Measurements from ENCODE around the gene BAAT. TPM values are rescaled to one million over a fixed set of nuclear protein-coding genes. Genes with fewer than 3 reads are reported as not detected.

The BAAT gene
- total and polyA plus RNA-seq, 2 experiments from 2014 or later: 19.8 to 41.8 TPM

DNA sequence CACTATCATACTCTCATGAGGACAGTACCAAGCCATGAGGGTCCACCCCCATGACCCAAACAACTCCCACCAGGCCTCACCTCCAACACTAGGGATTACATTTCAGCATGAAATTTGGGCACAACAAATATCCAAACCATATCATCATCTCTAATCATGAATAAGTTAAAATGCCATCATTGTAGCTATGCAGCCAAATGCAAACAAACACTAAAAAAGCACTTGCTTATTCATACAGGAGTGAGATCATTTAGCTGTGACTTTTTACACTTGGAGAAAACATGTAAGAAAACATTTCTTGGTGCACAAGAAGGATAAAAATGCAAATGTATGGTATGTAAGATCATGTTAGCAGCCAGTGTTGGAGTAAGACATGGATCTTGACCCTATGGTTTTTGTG lies 24.2 kb downstream of the BAAT start:
- no peaks in the 10 kb centered on the region for H3K27me3 ChIP-seq
- TF ChIP-seq, protein P1, sequence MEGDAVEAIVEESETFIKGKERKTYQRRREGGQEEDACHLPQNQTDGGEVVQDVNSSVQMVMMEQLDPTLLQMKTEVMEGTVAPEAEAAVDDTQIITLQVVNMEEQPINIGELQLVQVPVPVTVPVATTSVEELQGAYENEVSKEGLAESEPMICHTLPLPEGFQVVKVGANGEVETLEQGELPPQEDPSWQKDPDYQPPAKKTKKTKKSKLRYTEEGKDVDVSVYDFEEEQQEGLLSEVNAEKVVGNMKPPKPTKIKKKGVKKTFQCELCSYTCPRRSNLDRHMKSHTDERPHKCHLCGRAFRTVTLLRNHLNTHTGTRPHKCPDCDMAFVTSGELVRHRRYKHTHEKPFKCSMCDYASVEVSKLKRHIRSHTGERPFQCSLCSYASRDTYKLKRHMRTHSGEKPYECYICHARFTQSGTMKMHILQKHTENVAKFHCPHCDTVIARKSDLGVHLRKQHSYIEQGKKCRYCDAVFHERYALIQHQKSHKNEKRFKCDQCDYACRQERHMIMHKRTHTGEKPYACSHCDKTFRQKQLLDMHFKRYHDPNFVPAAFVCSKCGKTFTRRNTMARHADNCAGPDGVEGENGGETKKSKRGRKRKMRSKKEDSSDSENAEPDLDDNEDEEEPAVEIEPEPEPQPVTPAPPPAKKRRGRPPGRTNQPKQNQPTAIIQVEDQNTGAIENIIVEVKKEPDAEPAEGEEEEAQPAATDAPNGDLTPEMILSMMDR (IDR thresholded peaks at IDR 0.05; ENCODE audit: poor library complexity): no peak
- TF ChIP-seq EZH2phosphoT487 (IDR thresholded peaks at IDR 0.05; ENCODE audit: low read depth, severe bottlenecking, unreplicated experiment) (no peak), EZH2 (IDR thresholded peaks at IDR 0.05; ENCODE audit: borderline replicate concordance) (no peak)
- H3K27ac ChIP-seq: no peak overlapping the region
- no peak overlapping the region for H2AFZ ChIP-seq
- H3K4me2 ChIP-seq: no peak overlapping the region
- H3K9me2 ChIP-seq (replicated peaks; ENCODE audit: insufficient read depth): no peaks in the 10 kb centered on the region
- H3K4me1 ChIP-seq (ENCODE audit: insufficient read depth): peaks cover 4% of the 10 kb centered on the region
- no peaks in the 10 kb centered on the region for H4K20me1 ChIP-seq (ENCODE audit: insufficient read depth, poor library complexity, severe bottlenecking)
- H3K9me3 ChIP-seq (ENCODE audit: low read depth): no peaks in the 10 kb centered on the region
- DNase-seq (ENCODE audit: low spot score): no peak
- no peaks in the 10 kb centered on the region for H3K79me2 ChIP-seq
- no peak overlapping the region for H3K4me3 ChIP-seq
- no peaks in the 10 kb centered on the region for H3K36me3 ChIP-seq (replicated peaks; ENCODE audit: insufficient read depth, low read depth)

DNA sequence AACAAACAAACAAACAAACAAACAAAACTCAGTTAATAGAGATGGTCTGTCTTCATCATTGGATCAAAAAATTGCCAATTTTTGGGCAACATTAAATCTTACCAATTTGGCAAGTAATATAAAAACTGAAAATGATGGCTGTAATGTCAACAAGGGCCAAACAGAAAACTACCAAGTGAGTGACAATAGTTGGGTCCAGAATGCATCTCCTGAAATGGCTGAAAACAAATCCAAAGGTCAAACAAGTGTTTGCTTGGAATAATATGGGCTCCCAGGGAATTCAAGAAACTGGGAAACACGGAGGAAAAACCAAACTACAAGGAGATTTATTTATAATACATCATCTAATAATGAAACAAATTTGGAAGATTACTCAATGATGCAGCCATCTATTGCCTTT lies 25.1 kb downstream of the BAAT start:
- DNase-seq (ENCODE audit: low spot score): no peak
- no peaks in the 10 kb centered on the region for H3K27me3 ChIP-seq
- peaks cover 11% of the 10 kb centered on the region for H3K4me1 ChIP-seq (ENCODE audit: insufficient read depth)
- H3K9me3 ChIP-seq (ENCODE audit: low read depth): no peaks in the 10 kb centered on the region
- no peak overlapping the region for H3K4me2 ChIP-seq
- H3K9me2 ChIP-seq (replicated peaks; ENCODE audit: insufficient read depth): no peaks in the 10 kb centered on the region
- 72% methylated on average over 1 of the region's 1 CpG for WGBS (ENCODE audit: low lambda C conversion rate, missing lambda C conversion rate)
- H3K79me2 ChIP-seq: no peaks in the 10 kb centered on the region
- H4K20me1 ChIP-seq (ENCODE audit: insufficient read depth, poor library complexity, severe bottlenecking): no peaks in the 10 kb centered on the region
- H3K36me3 ChIP-seq (replicated peaks; ENCODE audit: insufficient read depth, low read depth): no peaks in the 10 kb centered on the region
- TF ChIP-seq EZH2phosphoT487 (IDR thresholded peaks at IDR 0.05; ENCODE audit: low read depth, severe bottlenecking, unreplicated experiment): no peak
- no peak for TF ChIP-seq EZH2 (IDR thresholded peaks at IDR 0.05; ENCODE audit: borderline replicate concordance)
- TF ChIP-seq, protein P1 (IDR thresholded peaks at IDR 0.05; ENCODE audit: poor library complexity): no peak
- H2AFZ ChIP-seq: no peak overlapping the region
- H3K4me3 ChIP-seq: no peak overlapping the region
- no peak overlapping the region for H3K27ac ChIP-seq

DNA sequence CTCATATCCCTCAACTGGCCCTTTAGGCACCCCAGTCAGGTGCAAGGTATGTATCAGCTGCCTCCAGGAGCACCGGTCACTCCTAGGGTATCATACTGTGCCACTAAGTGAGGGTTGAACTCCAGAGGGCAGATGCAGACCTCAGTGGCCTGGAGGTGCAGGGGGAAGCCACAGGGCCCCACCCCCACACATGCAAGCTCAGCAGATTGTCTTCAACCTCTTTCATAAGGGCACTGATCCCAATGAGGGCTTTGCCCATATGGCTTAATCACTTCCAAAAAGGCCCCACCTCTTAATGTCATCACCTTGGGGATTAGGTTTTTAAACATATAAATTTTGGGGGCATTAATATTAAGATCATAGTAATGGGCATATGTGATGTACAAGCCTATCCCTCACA lies 28.2 kb downstream of the BAAT start:
- Histone ChIP-seq H3K27me3 (no peaks in the 10 kb centered on the region), H3K79me2 (no peaks in the 10 kb centered on the region), H3K4me3 (no peak overlapping the region), H3K4me1 (ENCODE audit: insufficient read depth) (peaks cover 22% of the 10 kb centered on the region), H3K36me3 (replicated peaks; ENCODE audit: insufficient read depth, low read depth) (no peaks in the 10 kb centered on the region), H2AFZ (no peak overlapping the region), H3K9me3 (ENCODE audit: low read depth) (no peaks in the 10 kb centered on the region), H3K4me2 (no peak overlapping the region), H3K27ac (no peak overlapping the region), H4K20me1 (ENCODE audit: insufficient read depth, poor library complexity, severe bottlenecking) (no peaks in the 10 kb centered on the region), H3K9me2 (replicated peaks; ENCODE audit: insufficient read depth) (no peaks in the 10 kb centered on the region)
- TF ChIP-seq, protein P1 (IDR thresholded peaks at IDR 0.05; ENCODE audit: poor library complexity): no peak
- TF ChIP-seq EZH2 (IDR thresholded peaks at IDR 0.05; ENCODE audit: borderline replicate concordance) (no peak), EZH2phosphoT487 (IDR thresholded peaks at IDR 0.05; ENCODE audit: low read depth, severe bottlenecking, unreplicated experiment) (no peak)
- WGBS (ENCODE audit: low lambda C conversion rate, missing lambda C conversion rate): 0% methylated on average over 1 of the region's 1 CpG
- DNase-seq (ENCODE audit: low spot score): no peak
